Colonic mucosa (tissue), 4 donors: ENCODE data around the gene KCND3. TPM values are rescaled to one million over a fixed set of nuclear protein-coding genes. Genes with fewer than 3 reads are reported as not detected.

ENCODE experiments used
- DNase-seq: peaks from one replicate; pipeline ENCODE4 v3.0.0-alpha.2; 2020
- H3K27ac ChIP-seq: fragments of 200-600 bp; one replicate; pipeline ENCODE4 v1.8.0; 2021
- H3K27me3 ChIP-seq: fragments of 200-600 bp; one replicate; pipeline ENCODE4 v1.8.0; 2021
- H3K36me3 ChIP-seq: fragments of 200-600 bp; one replicate; pipeline ENCODE4 v1.8.0; 2021
- H3K4me1 ChIP-seq: fragments of 200-600 bp; one replicate; pipeline ENCODE4 v1.8.0; 2021; ENCODE audit warnings: mild to moderate bottlenecking
- H3K4me3 ChIP-seq: fragments of 200-600 bp; one replicate; pipeline ENCODE4 v1.8.0; 2021
- H3K9ac ChIP-seq, 2 donors: one replicate each; pipeline ENCODE4 v1.7.0; 2013; ENCODE audit warnings: control low read depth in 2 of 2, low read depth in 2 of 2, low read length in 2 of 2
- H3K9me3 ChIP-seq: fragments of 200-600 bp; one replicate; pipeline ENCODE4 v1.8.0; 2021
- CTCF ChIP-seq: fragments of 200-600 bp; IDR thresholded peaks from one replicate; pipeline ENCODE4 v1.8.0; 2022; ENCODE audit warnings: antibody characterized with exemption, mild to moderate bottlenecking
- intact Hi-C: fragments of 100-400 bp; cut with DNase I; formaldehyde crosslinking; loops from one replicate; pipeline ENCODE4 v1.14.1; 2022
- total RNA-seq, 2 donors: library from RNA; stranded (reverse); fragmentation: NEBNext Ultra II Directional in 1 of 2; extraction: Animal tissue kit (Norgen Biotek cat#: 25700) in 1 of 2; gene quantifications; one replicate each; pipeline ENCODE4 v1.2.1, GENCODE V29; 2021
- donor health status: healthy.
- donor health status: DM: no; HTN: no; CAD: no.
- donor health status: DM: no; HTN: no; CAD: no.

The KCND3 gene
- total RNA-seq, 2 donors from 2014 or later, result 0.94 to 3.5 TPM

- Histone ChIP-seq H3K27ac (no peak overlapping the region), H3K36me3 (no peaks in the 10 kb centered on the region), H3K4me3 (no peak overlapping the region), H3K4me1 (no peaks in the 10 kb centered on the region), H3K9me3 (no peaks in the 10 kb centered on the region), H3K9ac (no peak overlapping the region), H3K27me3 (no peaks in the 10 kb centered on the region)
- TF ChIP-seq CTCF, result no peak
- intact Hi-C loops, result no loop called here
- DNase-seq, result no peak
Measured at GRCh38 chr1:112000048-112000447, 10.6 kb upstream of the KCND3 start.

- intact Hi-C loops, result no loop called here
Measured at GRCh38 chr1:111998332-111998731, 8.9 kb upstream of the KCND3 start.

GRCh38 chr1:111992476-111992875, 3.0 kb upstream of the KCND3 start:
- H3K27me3 ChIP-seq, result peaks cover 25% of the 10 kb centered on the region
- no peak overlapping the region for H3K9ac ChIP-seq
- H3K4me3 ChIP-seq, result no peak overlapping the region
- H3K27ac ChIP-seq, result no peak overlapping the region
- H3K9me3 ChIP-seq, result no peaks in the 10 kb centered on the region
- H3K36me3 ChIP-seq, result no peaks in the 10 kb centered on the region
- no peak for DNase-seq
- no peak for TF ChIP-seq CTCF
- H3K4me1 ChIP-seq, result no peaks in the 10 kb centered on the region
- intact Hi-C loops, result no loop called here

More at GRCh38 chr1:111998332-111998731, 8.9 kb upstream of the KCND3 start:
- Histone ChIP-seq H3K4me3 (no peak overlapping the region), H3K36me3 (no peaks in the 10 kb centered on the region), H3K4me1 (no peaks in the 10 kb centered on the region), H3K27me3 (no peaks in the 10 kb centered on the region), H3K27ac (no peak overlapping the region), H3K9ac (no peak overlapping the region), H3K9me3 (no peaks in the 10 kb centered on the region)
- no peak for TF ChIP-seq CTCF
- no peak for DNase-seq

- Histone ChIP-seq H3K4me1 (no peaks in the 10 kb centered on the region), H3K27me3 (peaks cover 25% of the 10 kb centered on the region), H3K36me3 (no peaks in the 10 kb centered on the region), H3K9ac (peak overlapping the region; percentile 46 to 73), H3K27ac (peak overlapping the region; percentile 47), H3K4me3 (peak overlapping the region; percentile 52), H3K9me3 (no peaks in the 10 kb centered on the region)
- no peak for TF ChIP-seq CTCF
- peak; percentile 69 for DNase-seq
- intact Hi-C loops, result no loop called here
Measured at GRCh38 chr1:111990878-111991718, 1.6 kb upstream of the KCND3 start.

- no peaks in the 10 kb centered on the region for H3K4me1 ChIP-seq
- H3K9me3 ChIP-seq, result no peaks in the 10 kb centered on the region
- intact Hi-C loops, result no loop called here
- DNase-seq, result peak; percentile 37
- peak overlapping the region; percentile 46 to 73 for H3K9ac ChIP-seq
- TF ChIP-seq CTCF, result no peak
- H3K27ac ChIP-seq, result peak overlapping the region; percentile 47
- no peaks in the 10 kb centered on the region for H3K36me3 ChIP-seq
- H3K27me3 ChIP-seq, result peaks cover 25% of the 10 kb centered on the region
- peak overlapping the region; percentile 52 for H3K4me3 ChIP-seq
Measured at GRCh38 chr1:111990026-111990877, 784 bp upstream of the KCND3 start.
